SK-N-DZ (cell line): ENCODE results near the gene MPPED1.

Experiments used
- DNase-seq: peaks from one replicate; pipeline ENCODE4 v3.0.0-alpha.2; 2015; ENCODE audit warnings: low spot score

The MPPED1 gene

GRCh38 chr22:43446037-43446803 lies 34.4 kb downstream of the MPPED1 start:
- no peak for DNase-seq

- no peak for DNase-seq
These were observed 35.1 kb downstream of the MPPED1 start for GRCh38 chr22:43446916-43447315.

GRCh38 chr22:43447380-43447779 lies 35.6 kb downstream of the MPPED1 start:
- no peak for DNase-seq

GRCh38 chr22:43448048-43448447 lies 36.2 kb downstream of the MPPED1 start:
- DNase-seq = no peak

GRCh38 chr22:43449205-43449830 lies 37.5 kb downstream of the MPPED1 start:
- DNase-seq = no peak

- DNase-seq = no peak
These were observed 38.0 kb downstream of the MPPED1 start for GRCh38 chr22:43449831-43450225.

- DNase-seq = no peak
These were observed 39.7 kb downstream of the MPPED1 start for GRCh38 chr22:43451371-43452050.

GRCh38 chr22:43455846-43456245 lies 44.0 kb downstream of the MPPED1 start:
- no peak for DNase-seq

GRCh38 chr22:43457002-43457401 lies 45.2 kb downstream of the MPPED1 start:
- no peak for DNase-seq

- no peak for DNase-seq
These were observed 50.9 kb downstream of the MPPED1 start for GRCh38 chr22:43462701-43463100.

- DNase-seq = no peak
These were observed 53.0 kb downstream of the MPPED1 start for GRCh38 chr22:43464809-43465208.

GRCh38 chr22:43465291-43466015 lies 53.6 kb downstream of the MPPED1 start:
- DNase-seq = no peak

- DNase-seq = no peak
These were observed 54.9 kb downstream of the MPPED1 start for GRCh38 chr22:43466710-43467109.

GRCh38 chr22:43467216-43467940 lies 55.6 kb downstream of the MPPED1 start:
- no peak for DNase-seq

- no peak for DNase-seq
These were observed 58.4 kb downstream of the MPPED1 start for GRCh38 chr22:43470253-43470652.

- DNase-seq = no peak
These were observed 59.2 kb downstream of the MPPED1 start for GRCh38 chr22:43470941-43471585.

- no peak for DNase-seq
These were observed 59.9 kb downstream of the MPPED1 start for GRCh38 chr22:43471606-43472135.

GRCh38 chr22:43473031-43473430 lies 61.2 kb downstream of the MPPED1 start:
- DNase-seq = no peak

- no peak for DNase-seq
These were observed 61.6 kb downstream of the MPPED1 start for GRCh38 chr22:43473441-43473840.
